GM12892 (cell line): ENCODE data around the gene NAPG.
"Not testable (repeated sequence)": the region's sequence is repeated elsewhere in the genome, so short reads cannot be mapped to it uniquely, and the experiment has no call there.

ENCODE experiments used
- DNase-seq: peaks from one replicate; pipeline ENCODE4 v3.0.0; 2011; ENCODE audit not compliant: insufficient read length
- FAIRE-seq: peaks from 2 replicates; lab custom pipeline; 2011; peaks lifted over from hg19 to GRCh38; lab: Jason Lieb, UNC
- POLR2A ChIP-seq: IDR thresholded peaks from 2 replicates; pipeline ENCODE4 v1.6.1; 2011; ENCODE audit warnings: low read depth, low read length, control low read depth
- POLR2AphosphoS5 ChIP-seq: IDR thresholded peaks from 2 replicates; pipeline ENCODE4 v1.6.1; 2011; ENCODE audit warnings: low read depth, low read length, control low read depth
- TAF1 ChIP-seq: IDR thresholded peaks from 2 replicates; pipeline ENCODE4 v1.6.1; 2011; ENCODE audit warnings: low read depth, mild to moderate bottlenecking, control low read depth, low read length, borderline replicate concordance

NAPG gene

DNA sequence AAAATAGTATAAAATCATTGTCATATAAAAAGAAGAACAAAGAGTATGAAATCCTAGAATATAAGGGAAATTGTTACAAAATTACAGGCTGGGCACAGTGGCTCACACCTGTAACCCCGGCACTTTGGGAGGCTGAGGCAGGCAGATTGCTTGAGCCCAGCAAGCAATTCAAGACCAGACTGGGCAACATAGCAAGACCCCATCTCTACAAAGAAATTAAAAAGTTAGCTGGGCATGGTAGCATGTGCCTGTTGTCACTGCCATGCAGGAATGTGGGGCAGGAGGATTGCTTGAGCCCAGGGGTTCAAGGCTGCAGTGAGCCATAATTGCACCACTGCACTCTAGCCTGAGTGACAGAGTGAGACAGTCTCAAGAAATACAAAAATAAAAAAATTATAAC lies 44.8 kb downstream of the NAPG start:
- TF ChIP-seq TAF1 (no peak), POLR2AphosphoS5 (no peak), POLR2A (no peak)
- DNase-seq (no peak), FAIRE-seq (no peak)

DNA sequence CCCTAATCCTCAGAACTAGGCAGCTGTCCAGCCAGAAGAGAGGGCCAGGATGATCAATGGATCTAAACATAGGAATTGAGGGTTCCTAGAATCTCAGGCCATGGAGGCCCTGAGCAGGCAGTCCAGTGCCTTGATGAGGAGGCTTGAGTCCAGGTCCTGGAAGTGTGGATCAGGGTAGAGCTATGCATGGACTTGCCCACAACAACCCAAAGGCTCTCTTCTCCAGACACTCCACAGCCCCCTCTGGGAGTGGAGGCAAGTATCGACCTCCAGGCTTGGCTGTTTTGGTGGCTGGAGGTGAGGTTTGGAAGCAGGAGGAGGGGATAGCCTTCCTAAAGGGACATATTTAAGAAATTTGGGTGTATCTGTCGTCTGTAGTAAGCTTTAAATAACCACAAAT lies 45.7 kb downstream of the NAPG start:
- FAIRE-seq = no peak
- no peak for DNase-seq
- TF ChIP-seq POLR2AphosphoS5 (no peak), POLR2A (no peak), TAF1 (no peak)

- not testable (repeated sequence) for FAIRE-seq, DNase-seq
These were observed 47.4 kb downstream of the NAPG start for GRCh38 chr18:10573261-10573660.

DNA sequence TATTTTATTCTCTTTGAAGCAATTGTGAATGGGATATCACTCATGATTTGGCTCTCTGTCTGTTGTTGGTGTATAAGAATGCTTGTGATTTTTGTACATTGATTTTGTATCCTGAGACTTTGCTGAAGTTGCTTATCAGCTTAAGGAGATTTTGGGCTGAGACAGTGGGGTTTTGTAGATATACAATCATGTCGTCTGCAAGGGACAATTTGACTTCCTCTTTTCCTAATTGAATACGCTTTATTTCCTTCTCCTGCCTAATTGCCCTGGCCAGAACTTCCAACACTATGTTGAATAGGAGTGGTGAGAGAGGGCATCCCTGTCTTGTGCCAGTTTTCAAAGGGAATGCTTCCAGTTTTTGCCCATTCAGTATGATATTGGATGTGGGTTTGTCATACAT lies 48.6 kb downstream of the NAPG start:
- DNase-seq, FAIRE-seq: not testable (repeated sequence)

DNA sequence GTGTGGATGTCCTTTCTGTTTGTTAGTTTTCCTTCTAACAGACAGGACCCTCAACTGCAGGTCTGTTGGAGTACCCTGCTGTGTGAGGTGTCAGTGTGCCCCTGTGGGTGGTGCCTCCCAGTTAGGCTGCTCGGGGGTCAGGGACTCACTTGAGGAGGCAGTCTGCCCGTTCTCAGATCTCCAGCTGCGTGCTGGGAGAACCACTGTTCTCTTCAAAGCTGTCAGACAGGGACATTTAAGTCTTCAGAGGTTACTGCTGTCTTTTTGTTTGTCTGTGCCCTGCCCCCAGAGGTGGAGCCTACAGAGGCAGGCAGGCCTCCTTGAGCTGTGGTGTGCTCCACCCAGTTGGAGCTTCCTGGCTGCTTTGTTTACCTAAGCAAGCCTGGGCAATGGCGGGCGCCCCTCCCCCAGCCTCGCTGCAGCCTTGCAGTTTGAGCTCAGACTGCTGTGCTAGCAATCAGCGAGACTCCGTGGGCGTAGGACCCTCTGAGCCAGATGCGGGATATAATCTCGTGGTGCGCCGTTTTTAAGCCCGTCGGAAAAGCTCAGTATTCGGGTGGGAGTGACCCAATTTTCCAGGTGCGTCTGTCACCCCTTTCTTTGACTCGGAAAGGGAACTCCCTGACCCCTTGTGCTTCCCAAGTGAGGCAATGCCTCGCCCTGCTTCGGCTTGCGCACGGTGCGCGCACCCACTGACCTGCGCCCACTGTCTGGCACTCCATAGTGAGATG lies 52.2 kb downstream of the NAPG start:
- FAIRE-seq, DNase-seq: not testable (repeated sequence)

- FAIRE-seq, DNase-seq: not testable (repeated sequence)
These were observed 52.7 kb downstream of the NAPG start for GRCh38 chr18:10578573-10578899.

- TF ChIP-seq POLR2AphosphoS5 (no peak), POLR2A (no peak), TAF1 (no peak)
These were observed 53.4 kb downstream of the NAPG start for GRCh38 chr18:10579079-10579867.

GRCh38 chr18:10580215-10580614 lies 54.4 kb downstream of the NAPG start:
- no peak for FAIRE-seq
- no peak for TF ChIP-seq POLR2A
- TF ChIP-seq POLR2AphosphoS5 = no peak
- TF ChIP-seq TAF1 = no peak
- DNase-seq = no peak

More at GRCh38 chr18:10579079-10579867, 53.4 kb downstream of the NAPG start:
- DNase-seq = no peak
- FAIRE-seq = no peak

DNA sequence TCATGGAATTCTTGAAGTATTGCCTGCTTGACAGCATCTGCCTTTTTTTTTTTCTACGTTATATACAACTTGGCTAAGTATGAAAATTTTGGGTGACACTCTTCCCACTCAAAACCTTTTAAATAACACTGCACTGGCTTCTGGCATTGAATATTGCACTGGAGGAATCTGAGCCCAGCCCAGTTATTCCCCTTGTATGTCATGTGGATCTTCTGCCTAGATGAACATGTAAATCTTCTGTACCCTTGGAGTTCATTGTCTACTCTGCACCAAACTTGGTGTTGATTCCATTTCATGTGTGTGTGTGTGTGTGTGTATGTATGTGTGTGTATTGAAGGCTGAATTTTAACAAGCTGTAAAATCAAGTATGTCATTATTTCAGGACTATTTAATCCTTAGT lies 59.4 kb downstream of the NAPG start:
- no peak for DNase-seq
- no peak for FAIRE-seq
- no peak for TF ChIP-seq TAF1
- TF ChIP-seq POLR2A = no peak
- TF ChIP-seq POLR2AphosphoS5 = no peak

- FAIRE-seq = no peak
- DNase-seq = no peak
These were observed 63.1 kb downstream of the NAPG start for GRCh38 chr18:10588975-10589374.

DNA sequence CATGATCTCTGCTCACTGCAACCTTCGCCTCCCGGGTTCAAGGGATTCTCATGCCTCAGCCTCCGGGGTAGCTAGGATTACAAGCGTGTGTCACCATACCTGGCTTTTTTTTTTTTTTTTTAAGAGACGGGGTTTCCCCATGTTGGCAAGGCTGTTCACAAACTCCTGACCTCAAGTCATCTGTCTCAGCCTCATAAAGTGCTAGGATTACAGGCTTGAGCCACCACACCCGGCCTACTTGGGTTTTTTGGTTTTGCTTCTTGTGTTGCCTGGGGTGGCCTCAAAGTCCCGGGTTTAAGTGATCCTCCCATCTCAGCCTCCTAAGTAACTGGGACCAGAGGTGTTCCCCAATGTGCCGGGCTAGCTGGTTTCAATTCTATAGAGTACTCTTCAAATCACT lies 64.6 kb downstream of the NAPG start:
- DNase-seq (no peak), FAIRE-seq (no peak)
- TF ChIP-seq POLR2AphosphoS5 = no peak
- TF ChIP-seq TAF1 = no peak
- TF ChIP-seq POLR2A = no peak

More at GRCh38 chr18:10588975-10589374, 63.1 kb downstream of the NAPG start:
- TF ChIP-seq POLR2AphosphoS5 (no peak), TAF1 (no peak), POLR2A (no peak)

- FAIRE-seq = no peak
These were observed 66.1 kb downstream of the NAPG start for GRCh38 chr18:10591896-10592295.

GRCh38 chr18:10593366-10594022 lies 67.7 kb downstream of the NAPG start:
- FAIRE-seq, DNase-seq: not testable (repeated sequence)

More at GRCh38 chr18:10591896-10592295, 66.1 kb downstream of the NAPG start:
- TF ChIP-seq TAF1 (no peak), POLR2AphosphoS5 (no peak), POLR2A (no peak)
- no peak for DNase-seq

- not testable (repeated sequence) for DNase-seq, FAIRE-seq
These were observed 70.1 kb downstream of the NAPG start for GRCh38 chr18:10595917-10596316.

DNA sequence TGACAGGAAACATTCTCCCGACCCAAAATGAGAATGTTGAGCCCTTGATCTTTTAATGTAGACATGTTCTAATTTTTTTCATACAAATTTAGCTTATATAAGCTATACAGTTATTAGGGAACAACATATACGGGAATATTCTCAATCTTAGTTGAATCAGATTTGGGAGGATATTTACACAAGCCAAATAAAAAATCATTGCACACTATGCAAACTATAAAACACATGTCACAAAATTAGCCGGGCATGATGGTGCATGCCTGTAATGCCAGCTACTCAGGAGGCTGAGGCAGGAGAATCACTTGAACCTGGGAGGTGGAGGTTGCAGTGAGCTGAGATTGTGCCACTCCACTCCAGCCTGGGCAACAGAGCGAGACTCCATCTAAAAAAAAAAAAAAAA lies 71.9 kb downstream of the NAPG start:
- FAIRE-seq = not testable (repeated sequence)

GRCh38 chr18:10600701-10601100 lies 74.9 kb downstream of the NAPG start:
- not testable (repeated sequence) for DNase-seq, FAIRE-seq

More for the DNA sequence above, 71.9 kb downstream of the NAPG start:
- not testable (repeated sequence) for DNase-seq
